OCI-LY7 (cell line): ENCODE results near the gene CAMSAP2. TPM values are rescaled to one million over a fixed set of nuclear protein-coding genes. Genes with fewer than 3 reads are reported as not detected.

Source experiments
- BruUV-seq: library from RNA; stranded (reverse); fragments of 400-500 nt; replicated peaks from 2 replicates; lab custom pipeline; 2021; lab: Mats Ljungman, UMichigan
- CTCF ChIA-PET: fragments of 300-600 bp; sonication (Branson Sonifier 250); formaldehyde crosslinking; loops from one replicate; lab custom pipeline; 2022; ENCODE audit warnings: antibody characterized with exemption; ENCODE audit not compliant: unreplicated experiment; lab: Charles Lee
- POLR2A ChIA-PET: fragments of 300-600 bp; sonication (Branson Sonifier 250); formaldehyde crosslinking; loops from one replicate; lab custom pipeline; 2022; ENCODE audit warnings: antibody characterized with exemption; lab: Charles Lee
- DNase-seq: peaks from one replicate; pipeline ENCODE4 v3.0.0-alpha.2; 2015; ENCODE audit warnings: low spot score
- H2AFZ ChIP-seq: fragments of 200-600 bp; sonication (generic), shearing (Covaris generic); 2 replicates; pipeline ENCODE4 v1.6.1; 2014; ENCODE audit warnings: mild to moderate bottlenecking, antibody characterized with exemption, low read length, moderate library complexity
- H3K27ac ChIP-seq: fragments of 200-600 bp; sonication (generic); 2 replicates; pipeline ENCODE4 v1.5.1; 2014; ENCODE audit warnings: mixed run types, low read depth, mild to moderate bottlenecking, moderate library complexity, low read length, inconsistent platforms; ENCODE audit not compliant: poor library complexity, severe bottlenecking
- H3K36me3 ChIP-seq: fragments of 200-600 bp; sonication (generic); 2 replicates; pipeline ENCODE4 v1.6.1; 2014; ENCODE audit warnings: mild to moderate bottlenecking, antibody characterized with exemption, low read length, moderate library complexity, mixed read lengths; ENCODE audit not compliant: insufficient read depth
- H3K4me1 ChIP-seq: fragments of 200-600 bp; sonication (generic); 2 replicates; pipeline ENCODE4 v1.5.1; 2014; ENCODE audit warnings: mild to moderate bottlenecking, low read length; ENCODE audit not compliant: insufficient read depth, poor library complexity, severe bottlenecking
- H3K4me2 ChIP-seq: fragments of 200-600 bp; sonication (generic); 2 replicates; pipeline ENCODE4 v1.6.1; 2014; ENCODE audit warnings: mild to moderate bottlenecking, low read length
- H3K4me3 ChIP-seq: fragments of 200-600 bp; sonication (generic); 2 replicates; pipeline ENCODE4 v1.5.1; 2014; ENCODE audit warnings: mild to moderate bottlenecking, low read depth, low read length; ENCODE audit not compliant: poor library complexity, severe bottlenecking
- H3K79me2 ChIP-seq: fragments of 200-600 bp; sonication (generic); 2 replicates; pipeline ENCODE4 v1.6.1; 2016; ENCODE audit warnings: low read depth, mild to moderate bottlenecking, low read length, moderate library complexity, mixed read lengths; ENCODE audit not compliant: insufficient read depth
- H3K9me2 ChIP-seq: fragments of 200-600 bp; sonication (generic); 2 replicates; pipeline ENCODE4 v1.6.1; 2016; ENCODE audit warnings: mild to moderate bottlenecking, low read length, mixed read lengths; ENCODE audit not compliant: insufficient read depth
- H3K9me3 ChIP-seq: fragments of 200-600 bp; sonication (generic); 2 replicates; pipeline ENCODE4 v1.6.1; 2014; ENCODE audit warnings: mild to moderate bottlenecking, mixed run types, low read length, mixed read lengths
- H4K20me1 ChIP-seq: fragments of 200-600 bp; sonication (generic); 2 replicates; pipeline ENCODE4 v1.6.1; 2014; ENCODE audit warnings: mild to moderate bottlenecking, antibody characterized with exemption, low read length, moderate library complexity, mixed read lengths; ENCODE audit not compliant: insufficient read depth
- CTCF ChIP-seq: fragments of 200-600 bp; sonication (generic); conservative IDR thresholded peaks from 2 replicates; pipeline ENCODE4 v1.5.1; 2014; ENCODE audit warnings: mild to moderate bottlenecking, antibody characterized with exemption, low read length, moderate library complexity, mixed read lengths
- EZH2phosphoT487 ChIP-seq: fragments of 200-600 bp; sonication (generic); IDR thresholded peaks from 2 replicates; pipeline ENCODE4 v1.6.1; 2018; ENCODE audit warnings: low read depth, borderline replicate concordance, mild to moderate bottlenecking, mixed run types, antibody characterized with exemption, low read length, moderate library complexity, mixed read lengths
- intact Hi-C: fragments of 100-400 bp; cut with micrococcal nuclease; formaldehyde crosslinking; loops from one replicate; pipeline ENCODE4 v1.10.0; 2022; ENCODE audit not compliant: unreplicated experiment
- total RNA-seq, 2 experiments: library from RNA; depleted of rRNA in 1 of 2; stranded (reverse); fragments of >200 nt in 1 of 2; shearing (Covaris generic) in 1 of 2; gene quantifications; 2 replicates each; pipeline ENCODE4 v1.2.3, GENCODE V29; 2014 to 2022

Gene CAMSAP2
- total RNA-seq, 2 experiments from 2014 or later, result 9.2 to 14.9 TPM

- Histone ChIP-seq H3K9me3 (no peaks in the 10 kb centered on the region), H3K4me1 (no peaks in the 10 kb centered on the region), H3K36me3 (no peaks in the 10 kb centered on the region), H3K4me2 (no peak overlapping the region), H2AFZ (no peak overlapping the region), H3K27ac (no peak overlapping the region), H3K4me3 (no peak overlapping the region), H4K20me1 (no peaks in the 10 kb centered on the region), H3K79me2 (no peaks in the 10 kb centered on the region), H3K9me2 (no peaks in the 10 kb centered on the region)
- POLR2A ChIA-PET, result interaction anchor here (0.7 kb wide), 1 partner anchor 16 kb away, joined by 3 read pairs; no protein-coding TSS in a partner anchor
- CTCF ChIA-PET, result no interaction called here
- no peak for TF ChIP-seq CTCF
- TF ChIP-seq EZH2phosphoT487, result no peak
- no peak for DNase-seq
- intact Hi-C loops, result no loop called here
- BruUV-seq, result no TSS peak
Measured at GRCh38 chr1:200704986-200705500, 33.6 kb upstream of the CAMSAP2 start.

- CTCF ChIA-PET, result no interaction called here
- intact Hi-C loops, result no loop called here
Measured at GRCh38 chr1:200706111-200706814, 32.4 kb upstream of the CAMSAP2 start.

More at GRCh38 chr1:200706111-200706814, 32.4 kb upstream of the CAMSAP2 start:
- Histone ChIP-seq H3K4me1 (no peaks in the 10 kb centered on the region), H3K9me3 (no peaks in the 10 kb centered on the region), H3K4me2 (no peak overlapping the region), H3K9me2 (no peaks in the 10 kb centered on the region), H3K36me3 (no peaks in the 10 kb centered on the region), H2AFZ (no peak overlapping the region), H3K4me3 (no peak overlapping the region), H4K20me1 (no peaks in the 10 kb centered on the region), H3K27ac (no peak overlapping the region), H3K79me2 (no peaks in the 10 kb centered on the region)
- no peak for DNase-seq
- BruUV-seq, result no TSS peak
- TF ChIP-seq EZH2phosphoT487 (no peak), CTCF (no peak)
- POLR2A ChIA-PET, result no interaction called here
